GM18520 (cell line): Measurements from ENCODE around the gene LILRB5.
"Not testable (repeated sequence)": the region's sequence is repeated elsewhere in the genome, so short reads cannot be mapped to it uniquely, and the experiment has no call there.

ENCODE experiments used
- ATAC-seq: cut with Tn5 transposase; IDR thresholded peaks from one replicate; pipeline ENCODE4 v1.9.1; 2021; ENCODE audit not compliant: unreplicated experiment

Gene LILRB5

GRCh38 chr19:54243809-54244208 is 13.3 kb downstream of the LILRB5 start:
- ATAC-seq: not testable (repeated sequence)

- ATAC-seq: not testable (repeated sequence)
Measured at GRCh38 chr19:54242646-54243045, 14.4 kb downstream of the LILRB5 start, which contains the start of gene LILRA6. LILRA6 (minus strand) TSS chr19:54242790.

GRCh38 chr19:54242234-54242633 is 14.8 kb downstream of the LILRB5 start:
- ATAC-seq: not testable (repeated sequence)

- ATAC-seq: not testable (repeated sequence)
Measured at GRCh38 chr19:54240372-54241336, 16.4 kb downstream of the LILRB5 start.

- not testable (repeated sequence) for ATAC-seq
Measured at GRCh38 chr19:54239491-54240371, 17.3 kb downstream of the LILRB5 start.

GRCh38 chr19:54233941-54234340 is 23.1 kb downstream of the LILRB5 start:
- no peak for ATAC-seq

- no peak for ATAC-seq
Measured at GRCh38 chr19:54231077-54231931, 25.8 kb downstream of the LILRB5 start.

- no peak for ATAC-seq
Measured at GRCh38 chr19:54230031-54230430, 27.0 kb downstream of the LILRB5 start.

GRCh38 chr19:54229146-54229545 is 27.9 kb downstream of the LILRB5 start:
- no peak for ATAC-seq

- ATAC-seq: not testable (repeated sequence)
Measured at GRCh38 chr19:54224619-54225018, 32.5 kb downstream of the LILRB5 start.

- not testable (repeated sequence) for ATAC-seq
Measured at GRCh38 chr19:54223937-54224281, 33.2 kb downstream of the LILRB5 start.

GRCh38 chr19:54223277-54223936 is 33.7 kb downstream of the LILRB5 start:
- ATAC-seq: not testable (repeated sequence)

- ATAC-seq: not testable (repeated sequence)
Measured at GRCh38 chr19:54222474-54223276, 34.4 kb downstream of the LILRB5 start, which contains the start of gene LILRB3. LILRB3 (minus strand) TSS chr19:54223007; CDS start chr19:54222976, 31 bp downstream.

GRCh38 chr19:54221947-54222346 is 35.1 kb downstream of the LILRB5 start:
- not testable (repeated sequence) for ATAC-seq

GRCh38 chr19:54219702-54220101 is 37.4 kb downstream of the LILRB5 start:
- not testable (repeated sequence) for ATAC-seq

- ATAC-seq: no peak
Measured at GRCh38 chr19:54218960-54219661, 38.0 kb downstream of the LILRB5 start.

- ATAC-seq: no peak
Measured at GRCh38 chr19:54218259-54218658, 38.8 kb downstream of the LILRB5 start.

GRCh38 chr19:54217517-54218247 is 39.4 kb downstream of the LILRB5 start:
- not testable (repeated sequence) for ATAC-seq
